Hepatocyte (in vitro differentiated cells): Measurements from ENCODE around the gene ZDHHC14.
"Not testable (repeated sequence)": the region's sequence is repeated elsewhere in the genome, so short reads cannot be mapped to it uniquely, and the experiment has no call there.

ENCODE experiments used
- EZH2phosphoT487 ChIP-seq: fragments of 200-600 bp; sonication (generic); IDR thresholded peaks from one replicate; pipeline ENCODE4 v1.6.1; 2018; ENCODE audit warnings: antibody characterized with exemption, mild to moderate bottlenecking, low read depth, moderate library complexity; ENCODE audit not compliant: unreplicated experiment, severe bottlenecking
- TF ChIP-seq, protein P1 (sequence below): fragments of 200-600 bp; sonication (generic); IDR thresholded peaks from 2 replicates; pipeline ENCODE4 v1.5.1; 2016; ENCODE audit warnings: antibody characterized with exemption, mild to moderate bottlenecking; ENCODE audit not compliant: poor library complexity

GRCh38 chr6:157578527-157578926 lies 197.5 kb downstream of the ZDHHC14 start:
- TF ChIP-seq, protein P1, sequence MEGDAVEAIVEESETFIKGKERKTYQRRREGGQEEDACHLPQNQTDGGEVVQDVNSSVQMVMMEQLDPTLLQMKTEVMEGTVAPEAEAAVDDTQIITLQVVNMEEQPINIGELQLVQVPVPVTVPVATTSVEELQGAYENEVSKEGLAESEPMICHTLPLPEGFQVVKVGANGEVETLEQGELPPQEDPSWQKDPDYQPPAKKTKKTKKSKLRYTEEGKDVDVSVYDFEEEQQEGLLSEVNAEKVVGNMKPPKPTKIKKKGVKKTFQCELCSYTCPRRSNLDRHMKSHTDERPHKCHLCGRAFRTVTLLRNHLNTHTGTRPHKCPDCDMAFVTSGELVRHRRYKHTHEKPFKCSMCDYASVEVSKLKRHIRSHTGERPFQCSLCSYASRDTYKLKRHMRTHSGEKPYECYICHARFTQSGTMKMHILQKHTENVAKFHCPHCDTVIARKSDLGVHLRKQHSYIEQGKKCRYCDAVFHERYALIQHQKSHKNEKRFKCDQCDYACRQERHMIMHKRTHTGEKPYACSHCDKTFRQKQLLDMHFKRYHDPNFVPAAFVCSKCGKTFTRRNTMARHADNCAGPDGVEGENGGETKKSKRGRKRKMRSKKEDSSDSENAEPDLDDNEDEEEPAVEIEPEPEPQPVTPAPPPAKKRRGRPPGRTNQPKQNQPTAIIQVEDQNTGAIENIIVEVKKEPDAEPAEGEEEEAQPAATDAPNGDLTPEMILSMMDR, result not testable (repeated sequence)
- not testable (repeated sequence) for TF ChIP-seq EZH2phosphoT487
